ENCODE measurements around the gene AGAP1.

The AGAP1 gene

DNA sequence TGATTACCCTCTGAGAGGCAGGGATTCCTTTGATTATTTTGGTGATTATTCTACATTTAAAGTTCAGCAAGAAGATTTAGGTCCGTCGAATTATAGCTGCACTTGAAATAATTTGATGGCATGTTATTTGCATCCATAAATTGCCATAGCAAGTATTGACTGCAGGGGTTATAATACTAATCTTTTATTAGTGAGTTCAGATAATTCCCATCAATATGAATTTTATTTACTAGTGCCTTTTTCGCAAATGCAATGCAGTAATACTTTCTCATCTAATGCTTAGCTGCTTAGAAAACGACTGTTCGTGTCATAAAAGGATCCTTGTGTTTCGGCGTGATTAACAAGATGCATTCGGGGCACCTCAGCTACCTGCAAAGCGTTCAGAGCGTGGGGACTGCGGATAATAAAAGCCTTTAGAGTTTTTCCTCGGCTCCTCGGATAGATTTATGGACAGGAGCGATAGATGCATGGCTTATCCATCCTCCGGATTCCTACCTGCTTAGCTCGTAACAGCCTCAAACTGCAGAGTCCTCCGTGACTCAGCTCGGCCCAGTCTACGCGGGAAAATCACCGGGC is 676.8 kb downstream of the AGAP1 start:
- DNase-seq (ENCODE audit: extremely low spot score), result no peak
- CTCF ChIA-PET, result interaction anchor here (0.9 to 3.9 kb wide), 3 partner anchors 10 to 391 kb away, joined by 3 to 16 read pairs (median 4); no protein-coding TSS in a partner anchor
- POLR2A ChIA-PET, result no interaction called here

DNA sequence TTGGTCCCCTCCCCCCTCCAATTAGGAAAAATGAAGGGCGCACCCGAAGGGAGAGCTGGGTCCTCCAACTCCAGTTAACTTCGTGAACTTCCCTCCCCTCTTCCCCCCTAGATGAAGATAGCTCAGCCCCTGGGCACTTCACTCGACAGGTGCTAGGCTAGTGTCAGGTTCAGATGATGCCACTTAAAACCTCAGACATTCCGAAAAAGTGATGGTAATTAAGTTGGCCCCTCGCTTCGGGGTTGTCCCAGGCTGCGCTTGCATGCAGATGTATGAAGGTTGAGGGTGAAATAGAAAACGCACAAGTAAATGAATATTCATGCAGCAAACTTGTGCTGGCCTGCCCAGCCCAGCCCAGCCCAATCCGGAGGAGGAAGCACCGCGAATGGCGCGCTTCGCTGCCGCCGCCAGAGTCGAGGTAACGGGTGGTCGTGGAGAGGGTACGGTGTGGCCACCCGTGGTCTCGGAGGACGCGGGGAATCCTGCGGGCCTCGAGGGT is 677.4 kb downstream of the AGAP1 start:
- CTCF ChIA-PET, result interaction anchor here (0.9 to 3.9 kb wide), 3 partner anchors 9 to 391 kb away, joined by 3 to 16 read pairs (median 4); no protein-coding TSS in a partner anchor
- POLR2A ChIA-PET, result no interaction called here
- TF ChIP-seq, protein P1, sequence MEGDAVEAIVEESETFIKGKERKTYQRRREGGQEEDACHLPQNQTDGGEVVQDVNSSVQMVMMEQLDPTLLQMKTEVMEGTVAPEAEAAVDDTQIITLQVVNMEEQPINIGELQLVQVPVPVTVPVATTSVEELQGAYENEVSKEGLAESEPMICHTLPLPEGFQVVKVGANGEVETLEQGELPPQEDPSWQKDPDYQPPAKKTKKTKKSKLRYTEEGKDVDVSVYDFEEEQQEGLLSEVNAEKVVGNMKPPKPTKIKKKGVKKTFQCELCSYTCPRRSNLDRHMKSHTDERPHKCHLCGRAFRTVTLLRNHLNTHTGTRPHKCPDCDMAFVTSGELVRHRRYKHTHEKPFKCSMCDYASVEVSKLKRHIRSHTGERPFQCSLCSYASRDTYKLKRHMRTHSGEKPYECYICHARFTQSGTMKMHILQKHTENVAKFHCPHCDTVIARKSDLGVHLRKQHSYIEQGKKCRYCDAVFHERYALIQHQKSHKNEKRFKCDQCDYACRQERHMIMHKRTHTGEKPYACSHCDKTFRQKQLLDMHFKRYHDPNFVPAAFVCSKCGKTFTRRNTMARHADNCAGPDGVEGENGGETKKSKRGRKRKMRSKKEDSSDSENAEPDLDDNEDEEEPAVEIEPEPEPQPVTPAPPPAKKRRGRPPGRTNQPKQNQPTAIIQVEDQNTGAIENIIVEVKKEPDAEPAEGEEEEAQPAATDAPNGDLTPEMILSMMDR (IDR thresholded peaks at IDR 0.05; ENCODE audit: control extremely low read depth, extremely low read depth, low read depth, missing control alignments), result no peak
- no peak for DNase-seq (ENCODE audit: extremely low spot score)

More for the DNA sequence above, 676.8 kb downstream of the AGAP1 start:
- TF ChIP-seq, protein P1 (IDR thresholded peaks at IDR 0.05; ENCODE audit: control extremely low read depth, extremely low read depth, low read depth, missing control alignments), result no peak

DNA sequence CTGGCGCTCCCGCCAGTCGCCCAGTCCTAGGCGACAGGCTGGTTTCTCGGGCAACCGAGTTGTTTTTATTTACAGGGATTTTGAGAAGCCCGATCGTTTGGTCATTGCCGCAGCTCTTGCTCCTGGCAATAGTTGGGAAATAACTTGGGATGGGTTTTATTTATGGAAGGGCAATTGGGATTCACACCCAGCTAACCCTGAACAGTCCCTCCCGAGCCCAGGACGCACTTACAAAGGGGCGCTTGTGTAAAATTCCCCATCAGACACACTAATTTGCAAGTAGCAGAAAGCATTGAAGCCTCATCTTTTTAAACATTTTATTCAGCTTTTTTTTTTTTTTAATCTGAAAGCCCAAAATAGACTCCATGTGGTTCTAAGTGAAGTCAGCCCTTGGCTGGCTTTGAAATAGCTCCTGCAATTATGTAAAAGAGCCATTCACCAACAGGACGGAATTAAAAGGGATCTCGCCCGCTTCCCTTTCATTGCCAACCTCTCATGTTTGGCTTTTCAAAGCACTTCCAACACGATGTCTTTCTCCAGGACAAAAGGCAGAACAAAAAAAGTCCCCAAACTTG is 677.9 kb downstream of the AGAP1 start:
- DNase-seq (ENCODE audit: extremely low spot score), result no peak
- TF ChIP-seq, protein P1 (IDR thresholded peaks at IDR 0.05; ENCODE audit: control extremely low read depth, extremely low read depth, low read depth, missing control alignments), result no peak
- CTCF ChIA-PET, result interaction anchor here (1.1 to 3.9 kb wide), 2 partner anchors 10 to 392 kb away, joined by 3 to 16 read pairs; no protein-coding TSS in a partner anchor
- POLR2A ChIA-PET, result no interaction called here

DNA sequence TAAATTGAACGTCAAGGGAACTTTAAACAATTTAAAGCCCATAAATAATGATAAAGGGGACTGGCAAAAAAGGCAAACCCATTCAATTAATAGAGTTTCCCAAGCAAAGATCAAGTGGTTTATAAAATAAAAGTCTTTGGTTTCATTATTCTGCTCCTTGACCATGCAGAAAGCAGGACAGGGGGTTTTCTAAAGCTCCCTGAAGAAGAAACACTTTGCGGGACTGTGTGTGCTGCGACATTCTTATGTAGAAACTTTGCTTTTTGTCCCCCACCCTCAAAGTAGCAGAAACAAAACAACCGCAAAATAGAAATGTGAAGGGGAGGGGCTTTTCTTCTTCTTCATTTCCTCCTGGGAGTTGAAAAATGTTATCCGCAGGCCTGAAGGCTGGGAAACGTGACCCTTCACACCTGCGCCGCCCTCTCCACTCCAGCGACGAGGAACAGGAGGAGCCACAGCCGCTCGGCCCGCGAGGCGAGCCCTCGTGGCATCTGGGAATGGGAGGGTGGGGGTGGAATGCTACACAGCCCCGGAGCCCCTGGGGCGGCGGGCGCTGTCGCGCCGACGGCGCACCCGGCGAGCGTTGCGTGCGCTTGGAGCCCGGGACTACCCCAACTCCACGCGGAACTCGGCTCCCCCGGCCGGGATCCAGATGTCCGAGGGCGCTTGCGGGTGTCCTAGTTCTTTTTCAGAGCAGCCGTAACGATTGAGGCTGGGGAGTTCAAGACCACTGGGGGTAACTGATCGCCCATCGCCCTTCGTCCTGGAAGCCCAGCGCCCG is 678.6 kb downstream of the AGAP1 start:
- TF ChIP-seq, protein P1 (IDR thresholded peaks at IDR 0.05; ENCODE audit: control extremely low read depth, extremely low read depth, low read depth, missing control alignments), result no peak
- CTCF ChIA-PET, result interaction anchor here (3.9 kb wide), 1 partner anchor 392 kb away, joined by 16 read pairs; no protein-coding TSS in a partner anchor
- DNase-seq (ENCODE audit: extremely low spot score), result no peak
- POLR2A ChIA-PET, result no interaction called here

DNA sequence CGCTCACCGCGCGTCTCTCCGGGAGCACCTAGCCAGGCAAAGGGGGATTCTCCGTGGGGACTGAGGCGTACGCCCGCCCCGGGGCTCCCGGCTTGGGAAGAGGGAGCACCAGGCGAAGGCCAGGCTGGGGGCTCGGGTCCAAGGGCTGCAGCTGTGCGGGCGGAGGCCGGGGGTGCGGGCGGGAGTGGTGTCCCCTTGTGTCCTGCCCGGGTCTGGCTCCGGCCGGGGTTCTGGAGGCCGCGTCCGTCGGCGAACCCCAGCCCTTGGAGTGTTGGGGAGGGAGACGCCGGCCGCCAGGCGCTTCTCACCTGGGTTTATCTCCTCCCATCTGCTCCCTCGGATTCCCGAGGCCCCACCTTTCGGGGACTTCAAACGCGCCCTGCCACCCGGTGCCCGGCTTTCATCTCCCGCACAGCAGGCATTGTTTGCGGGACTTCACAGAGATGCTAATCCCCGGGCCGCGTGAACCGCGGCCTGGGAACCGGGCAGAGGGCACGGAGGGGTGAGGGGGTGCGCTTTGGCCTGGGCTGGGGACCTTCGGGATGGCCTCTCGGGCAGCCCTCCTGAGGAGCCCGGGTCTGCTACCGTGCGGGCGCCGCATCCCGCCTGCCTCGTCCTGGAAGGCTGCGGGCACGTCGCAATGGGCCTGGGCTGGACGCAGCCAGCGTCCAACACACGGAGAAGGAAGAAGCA is 679.3 kb downstream of the AGAP1 start:
- no peak for DNase-seq (ENCODE audit: extremely low spot score)
- POLR2A ChIA-PET, result no interaction called here
- CTCF ChIA-PET, result no interaction called here
- TF ChIP-seq, protein P1 (IDR thresholded peaks at IDR 0.05; ENCODE audit: control extremely low read depth, extremely low read depth, low read depth, missing control alignments), result no peak

Measured in GM10248 (cell line).